CD4-positive, alpha-beta T cell (primary cell): Measurements from ENCODE around the gene REV1. TPM values are rescaled to one million over a fixed set of nuclear protein-coding genes. Genes with fewer than 3 reads are reported as not detected.

Experiments used
- ATAC-seq: fragments of 200-7000 bp; cut with Tn5 transposase; one replicate; pipeline ENCODE4 v1.10.0; 2022; ENCODE audit warnings: mild to moderate bottlenecking; ENCODE audit not compliant: poor library complexity
- CTCF ChIA-PET: fragments of 350-600 bp; sonication (Branson Sonifier 250); formaldehyde crosslinking; loops from one replicate; lab custom pipeline; 2021; ENCODE audit warnings: antibody characterized with exemption, inconsistent platforms; lab: Charles Lee
- POLR2A ChIA-PET: fragments of 350-600 bp; sonication (Branson Sonifier 250); formaldehyde crosslinking; loops from one replicate; lab custom pipeline; 2021; ENCODE audit warnings: antibody characterized with exemption, inconsistent platforms; lab: Charles Lee
- DNase-seq, 14 experiments: peaks; one replicate each; pipeline ENCODE4 v3.0.0-alpha.2; 2013 to 2020; ENCODE audit warnings: mixed read lengths in 2 of 14
- H3K27ac ChIP-seq, 2 donors: one replicate each; pipeline versions ENCODE4 v1.5.1 to v1.7.0; 2013; ENCODE audit warnings: low read length in 2 of 2, low read depth in 1 of 2, mild to moderate bottlenecking in 1 of 2
- H3K27me3 ChIP-seq, 2 experiments: 1 replicate in 1 of 2; 2 replicates in 1 of 2; pipeline versions ENCODE4 v1.6.1 to v1.7.0; 2013; ENCODE audit warnings: low read length in 2 of 2, control low read depth in 1 of 2, mild to moderate bottlenecking in 1 of 2, moderate library complexity in 1 of 2; ENCODE audit not compliant: insufficient read depth in 2 of 2, control insufficient read depth in 1 of 2
- H3K36me3 ChIP-seq: one replicate; pipeline ENCODE4 v1.6.1; 2013; ENCODE audit warnings: low read length, control low read depth; ENCODE audit not compliant: insufficient read depth
- H3K4me1 ChIP-seq: one replicate; pipeline ENCODE4 v1.6.1; 2013; ENCODE audit warnings: low read length, control low read depth; ENCODE audit not compliant: insufficient read depth
- H3K4me3 ChIP-seq: one replicate; pipeline ENCODE4 v1.5.1; 2013; ENCODE audit warnings: mild to moderate bottlenecking, low read length, moderate library complexity
- H3K9me3 ChIP-seq, 2 experiments: 1 replicate in 1 of 2; 2 replicates in 1 of 2; pipeline versions ENCODE4 v1.6.1 to v1.7.0; 2013; ENCODE audit warnings: low read length in 2 of 2, mild to moderate bottlenecking in 2 of 2, control low read depth in 1 of 2, moderate library complexity in 1 of 2; ENCODE audit not compliant: control insufficient read depth in 1 of 2, insufficient read depth in 1 of 2
- H3K27ac Mint-ChIP-seq: one replicate; pipeline ENCODE4 v1.8.0; 2020; ENCODE audit warnings: mixed read lengths
- H3K27me3 Mint-ChIP-seq: one replicate; pipeline ENCODE4 v1.8.0; 2021; ENCODE audit warnings: mixed read lengths
- H3K36me3 Mint-ChIP-seq: one replicate; pipeline ENCODE4 v1.8.0; 2021; ENCODE audit warnings: low read depth, mixed read lengths
- H3K4me1 Mint-ChIP-seq: one replicate; pipeline ENCODE4 v1.8.0; 2021; ENCODE audit warnings: low read depth, mixed read lengths
- H3K4me3 Mint-ChIP-seq: one replicate; pipeline ENCODE4 v1.8.0; 2020; ENCODE audit warnings: mild to moderate bottlenecking, mixed read lengths
- H3K9me3 Mint-ChIP-seq: one replicate; pipeline ENCODE4 v1.8.0; 2020; ENCODE audit warnings: mixed read lengths
- intact Hi-C, 2 experiments: fragments of 100-400 bp; cut with DNase I in 1 of 2; cut with micrococcal nuclease in 1 of 2; formaldehyde crosslinking; loops; one replicate each; pipeline versions ENCODE4 v1.15.1 to v1.9.0; 2023 to 2025; cut with DNase I, micrococcal nuclease
- total RNA-seq, 174 experiments: library from RNA in 2 of 174; stranded (reverse) in 2 of 174; gene quantifications; one replicate each; pipeline ENCODE4 v1.2.3 and lab custom pipeline; 2021 to 2026
- TF ChIP-seq, protein P1 (sequence below): fragments of 200-600 bp; IDR thresholded peaks from one replicate; pipeline ENCODE4 v1.8.0; 2022; ENCODE audit warnings: antibody characterized with exemption, mild to moderate bottlenecking

Gene REV1
- total RNA-seq, 2 experiments from 2014 or later = 39.8 TPM

DNA sequence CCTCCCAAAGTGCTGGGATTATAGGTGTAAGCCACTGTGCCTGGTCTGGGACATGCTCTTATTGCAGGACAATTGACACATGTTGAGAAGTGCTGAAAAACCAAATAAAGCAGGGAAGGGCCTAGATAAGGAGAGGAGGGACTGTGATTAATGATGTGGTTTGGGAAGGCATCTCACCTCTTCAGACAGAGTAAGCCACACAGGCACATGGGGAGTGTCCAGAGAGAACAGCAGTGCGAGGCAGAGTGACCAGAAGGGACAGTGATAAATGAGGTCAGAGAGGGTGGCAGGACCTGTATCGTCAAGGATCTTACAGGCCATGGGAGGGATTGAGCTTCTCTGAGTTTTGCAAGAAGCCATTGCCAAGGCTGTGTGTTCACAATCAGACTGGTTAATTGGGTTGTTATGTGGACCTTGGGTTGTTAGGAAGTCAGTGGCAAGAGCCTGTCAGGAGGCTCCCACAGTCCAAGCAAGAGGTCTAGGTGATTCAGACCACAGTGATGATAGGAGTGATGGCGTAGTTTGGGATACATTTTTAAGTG, 94.2 kb downstream of the REV1 start:
- TF ChIP-seq, protein P1, sequence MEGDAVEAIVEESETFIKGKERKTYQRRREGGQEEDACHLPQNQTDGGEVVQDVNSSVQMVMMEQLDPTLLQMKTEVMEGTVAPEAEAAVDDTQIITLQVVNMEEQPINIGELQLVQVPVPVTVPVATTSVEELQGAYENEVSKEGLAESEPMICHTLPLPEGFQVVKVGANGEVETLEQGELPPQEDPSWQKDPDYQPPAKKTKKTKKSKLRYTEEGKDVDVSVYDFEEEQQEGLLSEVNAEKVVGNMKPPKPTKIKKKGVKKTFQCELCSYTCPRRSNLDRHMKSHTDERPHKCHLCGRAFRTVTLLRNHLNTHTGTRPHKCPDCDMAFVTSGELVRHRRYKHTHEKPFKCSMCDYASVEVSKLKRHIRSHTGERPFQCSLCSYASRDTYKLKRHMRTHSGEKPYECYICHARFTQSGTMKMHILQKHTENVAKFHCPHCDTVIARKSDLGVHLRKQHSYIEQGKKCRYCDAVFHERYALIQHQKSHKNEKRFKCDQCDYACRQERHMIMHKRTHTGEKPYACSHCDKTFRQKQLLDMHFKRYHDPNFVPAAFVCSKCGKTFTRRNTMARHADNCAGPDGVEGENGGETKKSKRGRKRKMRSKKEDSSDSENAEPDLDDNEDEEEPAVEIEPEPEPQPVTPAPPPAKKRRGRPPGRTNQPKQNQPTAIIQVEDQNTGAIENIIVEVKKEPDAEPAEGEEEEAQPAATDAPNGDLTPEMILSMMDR = no peak
- no peaks in the 10 kb centered on the region for H3K4me1 ChIP-seq
- H3K4me1 Mint-ChIP-seq = no peaks in the 10 kb centered on the region
- no peak overlapping the region for H3K4me3 ChIP-seq
- H3K27ac ChIP-seq = no peak overlapping the region
- H3K36me3 Mint-ChIP-seq = peaks cover 90% of the 10 kb centered on the region
- H3K27me3 ChIP-seq = no peaks in the 10 kb centered on the region
- H3K4me3 Mint-ChIP-seq = no peak overlapping the region
- ChIA-PET POLR2A (no interaction called here), CTCF (no interaction called here)
- no peaks in the 10 kb centered on the region for H3K9me3 ChIP-seq
- H3K27me3 Mint-ChIP-seq = no peaks in the 10 kb centered on the region
- H3K27ac Mint-ChIP-seq = peak overlapping the region; percentile 2
- H3K9me3 Mint-ChIP-seq = no peaks in the 10 kb centered on the region
- ATAC-seq (no peak), DNase-seq (no peak)
- H3K36me3 ChIP-seq = peaks cover 92% of the 10 kb centered on the region
- intact Hi-C loops = no loop called here

DNA sequence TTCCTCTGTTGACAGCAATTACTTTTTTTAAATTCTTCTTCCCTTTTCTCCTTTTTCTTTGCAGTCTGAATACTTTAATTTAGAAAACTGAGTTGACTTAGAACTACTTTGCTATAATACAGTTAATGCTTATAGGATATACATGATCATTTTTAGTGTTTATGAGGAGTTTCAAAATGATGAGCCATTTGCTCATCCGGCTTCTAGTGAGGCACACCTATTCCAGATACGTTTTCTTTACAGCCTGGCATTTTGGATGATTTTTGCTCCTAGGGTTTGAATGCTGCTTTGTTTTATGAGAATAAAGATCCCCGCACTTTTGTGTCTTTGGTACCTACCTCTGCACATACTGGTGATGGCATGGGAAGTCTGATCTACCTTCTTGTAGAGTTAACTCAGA, 99.9 kb downstream of the REV1 start:
- ATAC-seq = no peak
- intact Hi-C loops = no loop called here

DNA sequence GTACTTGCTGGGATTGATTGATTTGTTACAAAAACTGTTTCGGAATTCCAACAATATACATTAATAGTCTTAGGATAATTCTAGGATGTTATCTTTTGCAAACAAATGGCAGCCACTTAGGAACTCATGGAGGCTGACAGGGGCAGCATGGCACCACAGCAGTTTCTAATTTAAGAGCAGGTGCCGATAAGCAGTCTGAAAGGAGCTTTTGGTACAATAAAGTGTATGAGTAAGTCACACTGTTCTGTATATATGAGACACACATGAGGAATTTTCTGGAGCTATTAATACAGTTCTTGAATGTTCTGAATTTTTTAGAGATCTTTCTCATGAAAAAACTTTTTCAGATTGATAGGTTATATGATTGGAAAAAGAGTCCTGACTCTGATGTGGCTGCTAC, 100.4 kb downstream of the REV1 start:
- Mint-ChIP-seq H3K4me1 (peaks cover 12% of the 10 kb centered on the region), H3K9me3 (no peaks in the 10 kb centered on the region)
- peaks cover 48% of the 10 kb centered on the region for H3K36me3 ChIP-seq

More for the DNA sequence above, 99.9 kb downstream of the REV1 start:
- ChIA-PET CTCF (interaction anchor here (1.0 kb wide), 1 partner anchor 24 kb away, joined by 3 read pairs; no protein-coding TSS in a partner anchor), POLR2A (no interaction called here)
- Mint-ChIP-seq H3K4me3 (no peak overlapping the region), H3K27ac (no peak overlapping the region), H3K36me3 (peaks cover 68% of the 10 kb centered on the region), H3K9me3 (no peaks in the 10 kb centered on the region), H3K4me1 (peaks cover 12% of the 10 kb centered on the region), H3K27me3 (no peaks in the 10 kb centered on the region)
- H3K27me3 ChIP-seq = no peaks in the 10 kb centered on the region
- TF ChIP-seq, protein P1 = no peak
- H3K9me3 ChIP-seq = no peaks in the 10 kb centered on the region
- H3K36me3 ChIP-seq = peaks cover 52% of the 10 kb centered on the region
- no peak for DNase-seq
- H3K4me1 ChIP-seq = no peaks in the 10 kb centered on the region
- H3K4me3 ChIP-seq = no peak overlapping the region
- H3K27ac ChIP-seq = no peak overlapping the region

More for the DNA sequence above, 100.4 kb downstream of the REV1 start:
- ChIA-PET POLR2A (no interaction called here), CTCF (no interaction called here)
- H3K4me3 ChIP-seq = no peak overlapping the region
- Mint-ChIP-seq H3K4me3 (no peak overlapping the region), H3K27me3 (no peaks in the 10 kb centered on the region), H3K36me3 (peaks cover 68% of the 10 kb centered on the region), H3K27ac (no peak overlapping the region)
- H3K9me3 ChIP-seq = no peaks in the 10 kb centered on the region
- DNase-seq (no peak), ATAC-seq (no peak)
- no peaks in the 10 kb centered on the region for H3K4me1 ChIP-seq
- TF ChIP-seq, protein P1 = no peak
- no peak overlapping the region for H3K27ac ChIP-seq
- intact Hi-C loops = no loop called here
- H3K27me3 ChIP-seq = no peaks in the 10 kb centered on the region
